H1 (cell line): ENCODE results near the gene ALX1.

Source experiments
- CBX8 ChIP-seq: fragments of 300-800, 300-1000 bp; sonication (generic); IDR thresholded peaks from 2 replicates; pipeline ENCODE4 v1.7.1; 2016; ENCODE audit warnings: low read depth, low read length, borderline replicate concordance
- EZH2 ChIP-seq: fragments of 200-600 bp; sonication (generic); IDR thresholded peaks from 2 replicates; pipeline ENCODE4 v1.7.1; 2012; ENCODE audit warnings: low read depth, mild to moderate bottlenecking, moderate library complexity, low read length, inconsistent platforms; ENCODE audit not compliant: severe bottlenecking
- GABPA ChIP-seq: IDR thresholded peaks from 2 replicates; pipeline ENCODE4 v1.6.1; 2011; ENCODE audit warnings: mild to moderate bottlenecking, low read length, moderate library complexity, borderline replicate concordance; ENCODE audit not compliant: insufficient read depth
- GTF2F1 ChIP-seq: IDR thresholded peaks from 2 replicates; pipeline ENCODE4 v1.6.1; 2012; ENCODE audit warnings: low read depth, low read length, improper control_type of control experiment, borderline replicate concordance
- JUN ChIP-seq: IDR thresholded peaks from 2 replicates; pipeline ENCODE4 v1.6.1; 2011; ENCODE audit warnings: low read depth, mild to moderate bottlenecking, improper control_type of control experiment, low read length
- MAFK ChIP-seq: IDR thresholded peaks from 2 replicates; pipeline ENCODE4 v1.6.1; 2012; ENCODE audit warnings: low read depth, mild to moderate bottlenecking, improper control_type of control experiment, low read length
- NANOG ChIP-seq: IDR thresholded peaks from 2 replicates; pipeline ENCODE4 v1.6.1; 2011; ENCODE audit warnings: low read length, low read depth, mild to moderate bottlenecking, inconsistent platforms; ENCODE audit not compliant: insufficient read depth, poor library complexity, severe bottlenecking
- POLR2A ChIP-seq, 2 experiments: IDR thresholded peaks; 1 replicate in 1 of 2; 2 replicates in 1 of 2; pipeline ENCODE4 v1.6.1; 2011; ENCODE audit warnings: low read depth in 2 of 2, low read length in 2 of 2, mild to moderate bottlenecking in 2 of 2; ENCODE audit errors: control extremely low read depth in 1 of 2
- POLR2AphosphoS5 ChIP-seq: IDR thresholded peaks from 2 replicates; pipeline ENCODE4 v1.6.1; 2011; ENCODE audit warnings: low read depth, low read length
- RBBP5 ChIP-seq: IDR thresholded peaks from 2 replicates; pipeline ENCODE4 v1.7.1; 2012; ENCODE audit warnings: low read depth, mild to moderate bottlenecking, inconsistent platforms, low read length, moderate library complexity, borderline replicate concordance
- TCF12 ChIP-seq: IDR thresholded peaks from 2 replicates; pipeline ENCODE4 v1.6.1; 2011; ENCODE audit warnings: low read depth, mild to moderate bottlenecking, low read length
- TF ChIP-seq, protein P1 (sequence below), 3 experiments: IDR thresholded peaks; 1 replicate in 2 of 3; 2 replicates in 1 of 3; pipeline versions ENCODE4 v1.5.1 to v1.6.1; 2011; ENCODE audit warnings: low read length in 3 of 3, mild to moderate bottlenecking in 3 of 3, inconsistent platforms in 2 of 3, low read depth in 1 of 3, moderate library complexity in 1 of 3; ENCODE audit not compliant: insufficient read depth in 1 of 3; ENCODE audit errors: control extremely low read depth in 1 of 3
- TF ChIP-seq, protein P2 (sequence below): IDR thresholded peaks from 2 replicates; pipeline ENCODE4 v1.6.1; 2011; ENCODE audit warnings: low read depth, mild to moderate bottlenecking, low read length; ENCODE audit not compliant: insufficient read depth

DNA sequence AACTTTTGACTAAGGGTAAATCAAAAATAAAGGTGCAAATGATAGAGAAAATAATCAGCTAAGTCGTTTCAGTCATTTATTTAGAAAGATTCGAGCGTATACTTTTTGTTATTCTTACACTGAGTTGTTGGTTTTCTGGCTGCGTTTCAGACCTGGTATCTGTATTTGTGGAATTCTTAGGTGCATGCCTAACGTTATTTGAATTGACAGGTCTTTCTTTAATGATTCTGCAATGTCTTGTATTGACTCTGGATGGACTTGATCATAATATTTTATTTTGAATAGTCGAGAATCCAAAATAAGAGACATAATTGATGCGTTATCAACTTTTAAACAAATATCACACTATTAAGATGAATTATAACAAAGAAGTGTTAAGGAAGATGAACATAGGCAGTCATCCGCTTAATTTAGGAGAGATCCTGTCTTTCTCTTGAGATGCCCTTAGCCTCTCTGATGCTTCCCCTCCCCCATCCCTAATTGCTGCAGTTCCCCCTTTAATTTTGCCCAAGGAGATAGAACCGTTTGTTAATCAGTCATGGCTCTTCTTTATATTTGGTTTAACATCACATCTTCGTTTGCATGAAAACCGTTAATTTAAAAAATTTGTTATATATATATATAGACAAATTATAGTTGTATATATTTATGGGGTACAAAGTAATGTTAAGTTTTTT is 1.8 kb downstream of the ALX1 start:
- TF ChIP-seq JUN (no peak), POLR2A (IDR thresholded peaks at IDR 0.05; ENCODE audit: control extremely low read depth in 1 of 2, low read depth in 2 of 2, low read length in 2 of 2) (no peak), GTF2F1 (no peak), MAFK (no peak), EZH2 (no peak), NANOG (no peak), POLR2AphosphoS5 (no peak), GABPA (no peak), RBBP5 (no peak), CBX8 (no peak), TCF12 (no peak)
- TF ChIP-seq, protein P1, sequence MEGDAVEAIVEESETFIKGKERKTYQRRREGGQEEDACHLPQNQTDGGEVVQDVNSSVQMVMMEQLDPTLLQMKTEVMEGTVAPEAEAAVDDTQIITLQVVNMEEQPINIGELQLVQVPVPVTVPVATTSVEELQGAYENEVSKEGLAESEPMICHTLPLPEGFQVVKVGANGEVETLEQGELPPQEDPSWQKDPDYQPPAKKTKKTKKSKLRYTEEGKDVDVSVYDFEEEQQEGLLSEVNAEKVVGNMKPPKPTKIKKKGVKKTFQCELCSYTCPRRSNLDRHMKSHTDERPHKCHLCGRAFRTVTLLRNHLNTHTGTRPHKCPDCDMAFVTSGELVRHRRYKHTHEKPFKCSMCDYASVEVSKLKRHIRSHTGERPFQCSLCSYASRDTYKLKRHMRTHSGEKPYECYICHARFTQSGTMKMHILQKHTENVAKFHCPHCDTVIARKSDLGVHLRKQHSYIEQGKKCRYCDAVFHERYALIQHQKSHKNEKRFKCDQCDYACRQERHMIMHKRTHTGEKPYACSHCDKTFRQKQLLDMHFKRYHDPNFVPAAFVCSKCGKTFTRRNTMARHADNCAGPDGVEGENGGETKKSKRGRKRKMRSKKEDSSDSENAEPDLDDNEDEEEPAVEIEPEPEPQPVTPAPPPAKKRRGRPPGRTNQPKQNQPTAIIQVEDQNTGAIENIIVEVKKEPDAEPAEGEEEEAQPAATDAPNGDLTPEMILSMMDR (IDR thresholded peaks at IDR 0.05; ENCODE audit: control extremely low read depth in 1 of 3, insufficient read depth in 1 of 3, low read depth in 1 of 3, low read length in 3 of 3) = no peak
- TF ChIP-seq, protein P2, sequence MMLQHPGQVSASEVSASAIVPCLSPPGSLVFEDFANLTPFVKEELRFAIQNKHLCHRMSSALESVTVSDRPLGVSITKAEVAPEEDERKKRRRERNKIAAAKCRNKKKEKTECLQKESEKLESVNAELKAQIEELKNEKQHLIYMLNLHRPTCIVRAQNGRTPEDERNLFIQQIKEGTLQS = no peak
